HG03354 (cell line): ENCODE measurements around the gene RPL27A.

ENCODE experiments used
- ATAC-seq: cut with Tn5 transposase; IDR thresholded peaks from one replicate; pipeline ENCODE4 v1.9.1; 2021; ENCODE audit warnings: mild to moderate bottlenecking; ENCODE audit not compliant: unreplicated experiment, poor library complexity, severe bottlenecking

The RPL27A gene

DNA sequence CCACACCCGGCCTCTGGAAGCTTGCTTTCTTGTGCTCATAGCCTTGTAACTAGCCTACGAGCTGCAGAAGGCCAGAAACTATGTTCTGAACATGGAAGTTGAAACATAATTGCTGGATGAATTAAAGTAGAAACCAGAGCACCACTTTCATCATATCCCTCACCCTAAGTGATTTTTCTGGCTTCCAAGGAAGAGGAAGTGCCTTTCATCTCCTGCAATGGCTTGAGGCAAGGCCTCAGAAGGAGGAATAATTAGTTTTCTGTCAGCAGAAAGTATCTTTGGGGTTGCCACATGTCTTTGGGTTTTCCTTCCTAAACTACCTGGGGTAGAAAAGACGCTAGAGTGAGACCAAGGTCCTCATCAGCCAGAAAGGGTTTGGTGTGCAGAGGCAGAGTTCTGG is 14.5 kb downstream of the RPL27A start:
- no peak for ATAC-seq

DNA sequence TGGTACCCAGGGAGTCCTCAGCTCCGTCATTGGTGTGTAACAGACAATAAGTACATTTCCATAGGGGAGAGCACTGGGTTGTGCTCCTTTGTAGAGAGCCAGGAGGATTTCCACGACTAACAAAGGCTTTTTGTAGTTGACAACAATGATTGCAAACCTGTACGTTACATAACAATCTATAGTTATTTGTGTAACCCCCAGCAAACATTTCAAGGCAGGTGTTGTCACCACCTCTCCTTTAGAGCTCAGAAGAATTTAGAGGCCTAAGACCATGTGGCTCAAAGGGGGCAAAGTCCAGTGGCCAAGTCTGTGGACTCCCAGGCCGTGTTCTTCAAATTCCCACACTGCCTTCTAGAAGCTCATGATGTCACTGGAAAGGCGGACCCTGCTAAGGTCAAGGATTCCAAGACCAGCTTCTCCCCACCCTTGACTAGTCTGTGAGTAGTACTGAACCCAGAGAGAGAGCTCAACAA is 15.8 kb downstream of the RPL27A start:
- no peak for ATAC-seq

DNA sequence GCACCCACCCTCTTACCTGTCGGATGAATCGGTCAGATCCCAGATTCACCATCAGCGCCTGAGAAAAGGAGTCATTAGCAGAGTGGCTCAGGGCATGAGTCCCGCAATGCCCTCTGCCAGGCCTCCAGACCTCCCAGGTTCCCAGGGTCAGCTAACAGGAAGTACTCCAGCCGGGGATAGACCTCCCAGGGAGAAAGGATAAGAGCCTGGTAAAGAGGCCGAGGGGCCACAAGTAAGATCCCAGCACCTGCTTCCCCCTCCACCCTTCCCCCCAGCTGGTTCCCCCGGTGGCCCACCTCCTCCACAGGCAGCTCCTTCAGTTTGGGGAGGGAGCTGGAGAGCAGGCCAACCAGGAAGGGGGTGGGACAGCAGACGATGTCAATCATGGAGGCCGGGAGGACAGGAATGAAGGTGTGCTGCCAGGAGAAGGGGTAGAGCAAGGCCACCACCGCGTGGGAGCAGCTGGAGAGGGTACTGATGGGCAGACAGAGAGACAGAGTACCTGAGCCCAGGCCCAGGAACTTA is 16.4 kb downstream of the RPL27A start:
- no peak for ATAC-seq

DNA sequence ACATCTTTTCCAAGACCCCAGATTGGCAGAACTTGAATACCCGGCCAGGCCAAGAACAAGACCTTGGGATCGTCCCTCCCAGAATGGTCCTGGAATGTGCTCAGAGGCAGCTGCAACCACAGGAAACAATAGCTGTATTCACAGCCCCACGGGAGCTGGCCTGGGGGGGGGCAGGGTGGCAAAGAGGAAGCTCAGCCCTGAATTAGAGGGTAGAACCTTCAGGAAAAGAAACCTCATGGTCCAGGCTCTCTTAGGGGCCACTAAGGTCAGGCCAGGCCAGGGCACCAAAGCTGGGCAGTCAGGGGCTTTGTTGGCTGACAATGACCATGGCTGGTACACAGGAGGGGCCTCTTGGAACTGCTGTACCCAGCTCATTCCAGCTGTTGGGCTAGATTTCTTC is 17.3 kb downstream of the RPL27A start:
- no peak for ATAC-seq

DNA sequence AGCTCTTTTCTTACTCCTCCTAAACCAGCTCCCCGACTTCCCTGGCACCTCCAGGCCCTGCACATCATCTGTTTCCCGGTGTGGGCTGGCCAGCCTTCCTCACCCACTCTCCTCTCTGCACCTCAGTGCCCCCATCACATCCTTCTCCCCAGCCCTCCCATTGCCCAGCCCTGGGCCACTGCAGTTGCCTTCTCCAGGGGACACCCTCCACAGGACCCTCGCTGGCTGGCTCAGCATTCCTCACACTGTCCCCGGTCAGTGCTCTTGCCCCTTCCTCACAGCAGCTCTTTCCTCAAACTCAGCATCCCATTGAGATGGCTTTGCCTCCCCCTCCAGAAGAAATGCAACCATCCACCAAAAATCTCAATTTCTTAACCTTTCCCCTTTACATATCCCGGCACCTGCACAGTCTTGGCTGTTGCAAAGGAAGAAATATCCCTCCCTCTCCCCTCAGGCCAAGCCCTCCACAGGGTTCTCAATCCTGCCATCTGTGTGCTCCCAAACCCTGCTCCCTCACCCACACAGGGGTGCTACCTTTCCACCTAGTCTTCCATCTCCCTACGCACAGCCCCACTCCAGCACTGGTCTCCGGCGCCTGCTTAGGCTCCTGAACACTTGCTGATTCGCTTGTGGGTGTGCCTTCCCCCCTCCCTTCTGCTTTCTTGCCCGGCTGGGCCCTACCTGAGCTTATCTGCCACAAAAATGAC is 19.5 kb downstream of the RPL27A start:
- no peak for ATAC-seq

DNA sequence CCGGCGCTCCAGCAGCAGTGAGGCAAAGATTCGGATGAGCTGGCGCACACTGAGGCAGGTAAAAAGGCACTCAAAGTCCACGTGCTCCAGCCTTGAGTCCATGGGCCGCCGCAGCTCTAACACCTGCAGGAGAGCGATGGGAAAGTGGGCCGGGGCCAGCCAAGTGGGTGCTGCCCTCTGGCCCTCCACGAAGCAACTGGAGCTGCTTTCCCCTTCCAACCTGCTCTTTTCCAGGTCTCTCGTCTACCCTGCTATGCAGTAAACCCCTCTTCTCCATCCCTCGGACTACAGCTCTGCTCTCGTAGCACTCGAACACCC is 20.0 kb downstream of the RPL27A start:
- ATAC-seq: no peak

DNA sequence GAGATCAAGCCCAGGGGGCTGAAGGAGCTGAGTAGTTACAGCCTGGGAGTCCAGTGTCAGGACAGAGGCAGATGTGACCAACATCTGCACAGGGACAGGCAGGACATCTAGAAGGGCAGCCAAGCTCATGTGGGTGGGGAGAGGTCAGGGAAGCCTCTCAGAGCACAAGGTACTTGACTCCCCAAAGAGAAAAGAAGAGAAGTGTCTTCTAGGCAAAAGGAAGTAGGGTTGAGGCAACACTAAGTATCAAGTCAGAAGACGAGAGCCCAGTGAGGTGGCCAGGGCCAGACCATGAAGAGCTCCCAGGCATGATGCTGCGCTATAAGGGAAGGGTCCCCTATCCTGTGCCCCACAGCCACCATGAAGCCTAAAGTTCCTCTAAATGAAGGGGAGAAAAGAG is 21.5 kb downstream of the RPL27A start:
- ATAC-seq: no peak

DNA sequence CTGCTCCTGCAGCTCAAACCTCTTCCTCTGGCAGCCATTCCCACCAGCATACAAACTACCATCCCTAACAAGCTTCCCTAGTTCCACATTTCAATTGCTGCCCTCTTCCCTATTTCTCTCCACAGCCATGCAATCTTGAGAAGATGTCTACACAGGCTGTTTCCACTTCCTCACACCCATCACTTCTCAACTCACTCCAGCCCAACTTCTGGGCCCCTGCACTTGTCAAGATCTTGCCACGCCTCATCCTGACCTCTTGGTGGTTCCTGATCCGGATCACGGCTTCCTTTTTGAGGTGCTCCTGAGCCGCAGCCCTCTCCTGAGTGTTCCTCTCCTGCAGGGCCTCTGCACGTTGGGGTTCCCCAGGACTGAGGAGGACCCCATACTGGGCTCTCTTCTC is 22.6 kb downstream of the RPL27A start:
- no peak for ATAC-seq

DNA sequence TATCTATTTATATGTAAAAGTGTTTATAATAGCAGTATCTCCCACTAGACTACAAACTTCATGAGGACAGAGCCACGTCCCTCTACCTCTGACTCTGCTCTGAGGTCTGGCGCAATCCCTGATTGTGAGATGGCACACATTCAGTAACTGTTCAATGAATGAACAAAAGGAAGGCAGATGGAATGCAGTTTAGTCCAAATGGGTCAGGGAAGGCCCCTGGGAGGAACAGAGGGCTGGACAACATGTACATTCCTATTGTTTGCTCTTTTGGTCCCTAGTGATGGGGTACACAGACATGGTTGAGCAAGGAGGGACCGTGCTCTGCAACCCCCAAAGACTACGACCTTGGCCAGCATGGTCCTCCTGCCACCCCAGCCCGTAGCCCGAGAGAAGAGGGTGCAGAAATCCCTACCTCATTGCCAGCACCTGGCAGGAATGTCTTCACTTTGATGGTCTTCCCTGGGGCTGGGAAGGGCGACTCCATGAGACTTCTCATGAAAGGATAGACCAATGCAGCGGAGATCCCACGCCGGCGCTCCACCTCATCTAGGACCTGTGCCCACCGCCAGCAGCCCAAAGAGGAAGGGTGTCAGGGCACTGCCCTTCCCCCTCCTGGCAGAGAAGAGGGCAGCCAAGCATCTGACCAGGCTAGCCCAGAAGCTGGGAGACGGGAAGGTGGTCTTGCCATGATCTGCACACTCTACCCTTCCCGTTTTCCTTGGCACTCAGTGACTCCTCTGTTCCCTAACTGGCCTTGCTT is 24.3 kb downstream of the RPL27A start:
- no peak for ATAC-seq

DNA sequence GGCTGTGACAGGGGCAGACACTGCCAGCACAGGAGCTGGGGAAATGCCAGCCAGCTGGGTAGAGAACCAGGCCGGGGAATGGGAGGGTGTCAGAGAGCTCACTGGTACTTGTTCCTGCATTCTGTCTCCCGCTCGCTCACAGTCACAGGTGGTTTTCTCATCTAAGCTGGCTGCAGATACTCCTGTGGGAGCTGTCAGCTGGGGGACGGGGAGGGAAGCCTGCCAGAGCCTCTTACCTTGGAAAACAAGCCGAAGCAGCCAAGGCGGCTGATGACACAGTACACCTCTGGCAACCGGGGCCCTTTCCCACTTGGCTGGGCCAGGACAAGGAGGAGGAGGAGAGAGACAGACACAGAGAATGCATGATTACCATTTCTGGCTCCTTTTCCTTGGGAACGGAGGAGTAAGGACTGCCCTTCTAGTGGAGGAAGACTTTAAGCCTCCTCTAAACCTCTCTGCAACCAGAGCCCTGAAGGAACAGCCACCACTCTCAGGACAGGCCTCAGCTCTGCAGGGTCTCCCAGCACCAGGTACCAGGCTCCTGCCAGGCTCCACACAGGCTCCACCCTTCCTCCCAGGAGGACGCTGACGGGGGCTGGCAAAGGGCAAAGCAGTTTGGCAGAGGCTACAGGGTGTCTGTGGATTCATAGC is 25.1 kb downstream of the RPL27A start:
- ATAC-seq: no peak

DNA sequence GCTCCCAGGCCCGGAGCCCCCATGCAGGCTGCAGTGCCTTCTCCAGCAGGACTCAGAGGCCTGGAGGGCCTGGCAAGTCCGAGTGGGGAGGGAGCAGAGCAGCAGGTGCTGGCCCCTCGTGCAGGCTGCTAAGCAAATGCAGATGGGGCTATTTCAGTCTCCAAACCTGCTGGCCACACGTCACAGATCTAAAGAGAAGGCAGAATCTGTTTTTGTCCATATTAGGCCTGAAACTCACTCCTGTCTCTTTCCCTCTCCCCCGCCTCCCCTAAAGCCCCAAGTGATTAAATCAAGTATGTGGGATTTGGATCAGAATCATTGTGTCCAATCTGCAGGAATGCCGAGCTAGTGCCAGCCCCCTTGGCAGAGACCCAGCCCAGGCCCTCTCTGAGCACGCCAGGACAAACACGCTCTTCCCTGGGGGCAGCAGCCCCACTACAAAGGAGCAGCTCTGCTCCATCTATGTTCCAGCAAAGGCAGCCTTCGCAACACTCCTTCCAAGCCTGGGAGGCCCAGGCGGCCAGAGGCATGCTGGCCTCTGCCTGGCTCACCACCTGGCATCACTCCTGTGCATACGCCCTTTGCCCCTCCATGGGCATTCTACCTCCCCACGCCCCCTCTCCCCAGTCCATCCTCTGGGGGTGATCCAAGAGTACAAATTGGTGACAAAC is 26.5 kb downstream of the RPL27A start:
- ATAC-seq: no peak

DNA sequence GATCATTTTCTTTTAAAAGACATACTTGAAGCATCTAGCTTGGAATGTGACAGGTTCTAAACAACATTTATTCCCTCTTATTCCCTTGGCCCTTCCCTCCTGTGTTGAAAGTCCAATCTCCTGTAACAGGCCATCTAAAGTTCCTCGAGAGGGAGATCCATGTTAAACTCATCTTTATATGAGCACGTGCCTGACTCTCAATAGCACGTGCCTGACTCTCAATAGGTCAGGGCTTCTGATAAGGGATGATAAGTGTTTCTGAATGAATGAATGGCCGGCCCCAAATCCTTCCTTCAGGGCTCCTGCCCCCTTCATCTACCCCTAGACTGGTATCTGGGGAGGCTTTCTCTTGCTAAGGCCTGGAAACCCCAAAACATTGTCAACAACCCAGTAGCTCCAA is 27.2 kb downstream of the RPL27A start:
- ATAC-seq: no peak

DNA sequence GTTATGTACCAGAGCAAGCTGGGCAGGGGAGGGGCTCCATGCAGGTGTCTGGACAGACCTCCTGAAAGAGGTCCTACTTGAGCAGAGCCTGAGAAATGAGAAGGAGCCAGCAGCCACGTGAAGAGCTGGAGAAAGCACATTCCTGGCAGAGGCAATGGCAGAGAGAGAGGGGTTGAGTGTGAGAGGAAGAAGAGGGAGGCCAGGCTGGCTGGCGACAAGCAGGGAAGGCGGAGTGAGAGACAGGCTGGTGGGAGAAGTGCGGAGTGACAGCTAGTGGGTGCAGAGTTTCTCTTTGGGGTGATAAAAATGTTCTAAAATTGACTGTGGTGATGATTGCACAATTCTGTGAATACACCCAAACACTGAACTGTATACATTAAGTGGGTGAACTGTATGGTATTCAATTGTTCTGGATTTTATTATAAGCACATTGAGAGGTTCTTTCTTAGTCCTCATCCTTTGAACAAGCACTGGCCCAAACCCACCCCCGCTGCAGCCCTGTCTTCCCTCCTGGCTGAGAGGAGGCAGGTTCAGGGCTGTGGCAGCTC is 29.4 kb downstream of the RPL27A start:
- no peak for ATAC-seq

DNA sequence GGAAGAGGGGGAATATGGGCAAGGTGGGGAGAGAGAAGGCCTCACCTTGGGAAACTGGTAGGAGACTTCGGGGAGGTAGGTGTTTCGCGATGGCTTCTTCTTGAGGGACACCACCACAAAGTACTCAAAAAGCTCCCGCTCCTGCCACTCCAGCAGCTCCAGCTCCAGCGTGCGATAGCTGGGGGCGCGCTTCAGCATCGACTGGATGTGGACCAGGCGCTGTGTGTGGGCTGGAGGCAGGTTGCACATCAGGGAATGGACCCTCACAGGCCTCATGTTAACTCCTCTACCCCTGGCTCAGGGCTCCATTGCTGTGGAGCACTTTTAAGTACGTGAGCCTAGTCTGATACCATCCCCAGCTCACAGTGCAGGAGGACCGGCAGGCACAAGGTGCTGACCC is 29.9 kb downstream of the RPL27A start:
- ATAC-seq: no peak

DNA sequence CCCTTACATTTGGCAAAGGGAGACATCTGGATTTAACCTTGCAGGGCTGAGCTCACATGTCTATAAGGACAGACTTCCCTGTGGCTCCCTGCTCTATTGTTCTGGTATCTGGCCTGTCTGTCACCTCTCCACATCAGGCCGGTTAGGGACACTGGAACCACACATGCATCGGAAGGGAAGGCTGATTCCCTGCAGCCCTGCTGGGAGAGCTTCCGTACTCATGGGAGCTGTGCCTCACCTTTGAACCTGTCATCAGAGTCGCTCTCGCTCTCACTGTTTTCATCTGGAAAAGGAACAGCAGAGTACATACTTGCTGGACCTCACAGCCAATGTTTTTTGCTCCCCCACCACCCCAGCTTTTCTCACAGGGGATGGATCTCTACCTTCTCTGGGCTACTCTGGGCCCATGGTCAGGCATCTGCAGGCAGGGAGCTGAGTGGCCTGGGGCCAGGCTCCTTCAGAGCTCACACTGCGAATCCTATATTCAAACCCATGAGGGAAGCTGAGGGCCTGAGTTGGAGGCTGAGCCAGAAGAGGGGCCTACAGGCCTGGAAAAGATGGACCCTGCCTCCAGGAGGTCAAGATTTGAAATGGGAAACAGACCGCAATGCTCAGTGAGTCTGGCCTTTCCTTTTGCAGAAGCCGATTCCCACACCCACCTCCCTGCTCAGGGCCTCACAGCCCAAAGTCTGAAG is 31.3 kb downstream of the RPL27A start:
- ATAC-seq: no peak

DNA sequence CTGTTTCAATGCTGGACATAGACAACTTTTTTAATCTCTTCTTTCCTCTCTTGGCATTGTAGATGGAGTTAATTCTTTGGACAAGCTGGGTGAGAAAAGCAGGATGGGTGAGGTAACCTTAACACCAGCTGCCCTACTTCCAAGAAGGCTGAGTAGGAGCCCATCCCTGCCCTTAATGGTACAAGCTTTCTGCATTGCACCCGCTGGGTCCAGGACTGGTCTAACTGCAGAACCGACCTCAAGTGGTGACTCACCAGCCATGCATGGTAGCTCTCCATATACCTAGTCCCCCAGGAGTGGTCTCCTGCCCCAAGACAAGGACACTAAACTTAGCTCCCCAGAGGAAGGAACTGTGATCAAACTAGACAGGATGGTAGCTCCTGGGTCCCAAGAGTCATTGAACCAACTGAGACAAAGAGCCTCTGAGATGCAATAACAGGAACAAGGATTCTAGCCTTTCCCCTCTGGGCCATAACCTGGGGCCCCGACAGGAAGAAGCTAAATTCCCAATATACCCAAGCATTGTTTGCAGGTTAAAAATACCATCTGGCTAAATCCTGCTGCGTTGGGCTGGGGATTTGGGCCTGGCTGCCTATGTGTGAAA is 32.1 kb downstream of the RPL27A start:
- ATAC-seq: no peak

DNA sequence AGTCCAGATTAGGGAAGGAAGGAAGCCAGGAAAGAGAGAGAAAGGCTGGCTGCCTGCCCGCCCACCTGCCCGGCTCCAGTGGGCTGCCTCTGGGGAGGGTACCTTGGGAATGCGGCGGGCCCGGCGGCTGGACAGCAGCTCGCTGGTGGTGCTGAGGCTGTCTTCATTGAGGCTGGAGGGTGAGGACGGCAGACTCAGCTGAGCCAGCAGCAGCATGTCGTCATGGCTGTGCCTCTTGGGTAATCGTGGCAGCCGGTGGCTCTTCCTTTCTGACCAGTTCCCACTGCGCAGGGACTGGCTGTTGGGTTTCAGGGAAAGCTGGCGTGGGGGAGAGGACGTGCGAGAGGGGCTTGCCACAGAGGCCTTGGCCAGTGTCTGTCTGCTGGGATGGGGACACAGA is 32.9 kb downstream of the RPL27A start:
- ATAC-seq: no peak

DNA sequence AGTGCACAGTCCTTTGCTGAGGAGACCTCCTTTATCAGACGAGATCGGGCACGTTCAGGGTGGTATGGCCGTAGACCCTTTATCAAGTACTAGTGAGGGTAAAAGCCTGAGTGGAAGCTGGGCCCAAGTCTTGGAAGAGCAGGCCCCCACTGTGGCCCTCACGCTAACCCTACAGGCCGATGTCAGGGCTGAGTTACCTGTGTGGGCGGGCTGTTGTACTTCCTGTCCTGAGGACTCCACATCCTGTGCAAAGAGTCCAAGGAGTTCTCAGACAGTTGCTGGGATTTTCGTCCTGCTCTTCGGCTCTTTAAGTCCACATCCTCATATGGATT is 34.9 kb downstream of the RPL27A start:
- ATAC-seq: no peak
